Measurements from ENCODE around the gene HDAC7.

Gene HDAC7

GRCh38 chr12:47835006-47835830 lies 15.5 kb upstream of the HDAC7 start:
- TF ChIP-seq, protein P1, sequence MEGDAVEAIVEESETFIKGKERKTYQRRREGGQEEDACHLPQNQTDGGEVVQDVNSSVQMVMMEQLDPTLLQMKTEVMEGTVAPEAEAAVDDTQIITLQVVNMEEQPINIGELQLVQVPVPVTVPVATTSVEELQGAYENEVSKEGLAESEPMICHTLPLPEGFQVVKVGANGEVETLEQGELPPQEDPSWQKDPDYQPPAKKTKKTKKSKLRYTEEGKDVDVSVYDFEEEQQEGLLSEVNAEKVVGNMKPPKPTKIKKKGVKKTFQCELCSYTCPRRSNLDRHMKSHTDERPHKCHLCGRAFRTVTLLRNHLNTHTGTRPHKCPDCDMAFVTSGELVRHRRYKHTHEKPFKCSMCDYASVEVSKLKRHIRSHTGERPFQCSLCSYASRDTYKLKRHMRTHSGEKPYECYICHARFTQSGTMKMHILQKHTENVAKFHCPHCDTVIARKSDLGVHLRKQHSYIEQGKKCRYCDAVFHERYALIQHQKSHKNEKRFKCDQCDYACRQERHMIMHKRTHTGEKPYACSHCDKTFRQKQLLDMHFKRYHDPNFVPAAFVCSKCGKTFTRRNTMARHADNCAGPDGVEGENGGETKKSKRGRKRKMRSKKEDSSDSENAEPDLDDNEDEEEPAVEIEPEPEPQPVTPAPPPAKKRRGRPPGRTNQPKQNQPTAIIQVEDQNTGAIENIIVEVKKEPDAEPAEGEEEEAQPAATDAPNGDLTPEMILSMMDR (IDR thresholded peaks at IDR 0.05; ENCODE audit: extremely low read depth, missing control alignments), result no peak
- DNase-seq (ENCODE audit: low spot score), result no peak

GRCh38 chr12:47834199-47834903 lies 14.6 kb upstream of the HDAC7 start:
- no peak for DNase-seq (ENCODE audit: low spot score)
- TF ChIP-seq, protein P1 (IDR thresholded peaks at IDR 0.05; ENCODE audit: extremely low read depth, missing control alignments), result no peak

GRCh38 chr12:47833591-47834012 lies 13.9 kb upstream of the HDAC7 start:
- DNase-seq (ENCODE audit: low spot score), result no peak
- TF ChIP-seq, protein P1 (IDR thresholded peaks at IDR 0.05; ENCODE audit: extremely low read depth, missing control alignments), result no peak

DNA sequence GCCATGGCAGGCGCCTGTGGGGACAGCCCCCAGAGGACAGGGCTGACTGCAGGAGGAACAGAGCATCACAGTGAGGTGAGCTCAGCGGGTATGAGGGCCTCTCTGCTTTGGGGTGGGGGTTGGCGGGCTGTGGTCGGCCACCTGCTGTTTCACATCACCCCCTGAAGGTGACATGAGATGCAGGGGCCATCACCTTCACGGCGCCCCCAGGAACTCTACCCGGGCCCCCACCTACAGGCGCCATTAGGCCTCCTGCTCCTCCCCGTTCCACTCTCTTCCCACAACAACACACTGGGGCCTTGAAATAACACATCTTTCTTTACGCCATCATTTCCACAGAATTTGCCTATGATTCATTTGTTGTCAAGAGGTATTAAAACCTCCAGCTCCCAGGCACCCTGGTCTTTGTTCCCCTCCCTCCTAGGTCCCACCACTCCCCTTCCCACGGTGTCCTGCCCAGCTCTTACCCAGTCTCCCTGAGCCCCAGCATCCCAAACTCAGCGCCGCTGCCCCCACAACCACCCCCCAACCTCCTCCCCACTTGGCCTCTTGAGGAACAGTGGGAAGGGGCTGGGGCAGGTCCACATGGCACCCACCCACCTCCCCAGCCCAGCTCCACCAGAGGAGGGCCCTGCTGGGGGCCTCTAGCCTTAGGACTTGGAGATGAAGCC lies 12.7 kb upstream of the HDAC7 start:
- TF ChIP-seq, protein P1 (IDR thresholded peaks at IDR 0.05; ENCODE audit: extremely low read depth, missing control alignments), result no peak
- DNase-seq (ENCODE audit: low spot score), result peak; percentile 67

DNA sequence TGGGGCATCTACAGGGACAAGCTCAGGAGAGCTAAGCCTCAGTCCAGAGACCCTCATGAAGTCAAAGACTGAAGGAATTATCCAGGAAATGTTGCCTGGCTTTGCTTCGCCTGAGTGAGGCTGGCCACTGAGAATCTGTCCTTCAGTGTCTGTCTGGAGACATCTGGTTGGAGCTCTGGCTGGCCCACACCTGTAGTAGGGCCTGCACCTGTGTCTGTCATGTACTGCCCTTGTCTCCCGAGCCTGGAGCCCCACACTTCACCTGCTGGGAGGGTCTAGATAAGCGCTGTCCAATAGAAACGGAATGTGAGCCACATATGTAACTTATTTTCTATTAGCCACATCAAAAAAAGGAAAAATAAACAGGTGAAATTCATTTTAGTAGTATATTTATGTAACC lies 9.9 kb upstream of the HDAC7 start:
- TF ChIP-seq, protein P1 (IDR thresholded peaks at IDR 0.05; ENCODE audit: extremely low read depth, missing control alignments), result no peak

DNA sequence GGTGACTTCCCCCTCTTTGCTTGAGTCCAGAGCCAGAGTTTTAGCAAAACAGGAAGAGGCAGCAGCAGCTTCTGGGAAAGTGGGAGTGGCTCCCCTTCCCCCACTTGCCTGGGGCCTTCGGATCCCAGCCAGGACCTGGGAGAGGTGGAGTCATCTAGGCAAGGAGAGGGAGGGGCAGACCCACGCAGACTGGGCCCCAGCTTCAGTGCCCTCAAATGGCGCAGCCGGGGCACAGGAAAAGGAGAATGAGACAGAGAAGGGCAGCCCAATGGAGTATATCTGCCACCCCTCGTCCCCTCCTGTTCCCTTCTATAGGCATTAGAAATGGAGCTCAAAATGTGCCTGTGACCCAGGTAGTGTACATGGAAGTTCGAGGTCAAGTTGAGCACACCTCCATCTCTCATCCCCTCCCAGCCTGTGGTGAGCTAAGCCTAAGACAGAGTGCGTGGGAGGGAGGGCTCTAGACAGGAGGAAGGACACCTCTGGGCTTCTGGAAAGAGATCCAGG lies 9.3 kb upstream of the HDAC7 start:
- no peak for DNase-seq (ENCODE audit: low spot score)
- TF ChIP-seq, protein P1 (IDR thresholded peaks at IDR 0.05; ENCODE audit: extremely low read depth, missing control alignments), result no peak

More for the DNA sequence above, 9.9 kb upstream of the HDAC7 start:
- DNase-seq (ENCODE audit: low spot score), result no peak

Data from GM20000 (cell line).